ENCODE data around the gene PDE10A.
"Not testable (repeated sequence)": the region's sequence is repeated elsewhere in the genome, so short reads cannot be mapped to it uniquely, and the experiment has no call there.

Gene PDE10A

GRCh38 chr6:165636402-165637048 is 26.5 kb downstream of the PDE10A start:
- Histone ChIP-seq H3K27ac (ENCODE audit: low read length) (no peak overlapping the region), H3K4me1 (ENCODE audit: control insufficient read depth, low read depth, low read length) (peaks cover 32% of the 10 kb centered on the region), H3K9me3 (ENCODE audit: control insufficient read depth, low read depth, low read length) (no peaks in the 10 kb centered on the region), H3K36me3 (ENCODE audit: control insufficient read depth, low read depth, low read length) (no peaks in the 10 kb centered on the region), H3K4me3 (ENCODE audit: low read length) (peak overlapping the region; percentile 34), H3K9ac (ENCODE audit: low read length) (no peak overlapping the region), H3K27me3 (ENCODE audit: control insufficient read depth, insufficient read depth, low read length) (no peaks in the 10 kb centered on the region)

GRCh38 chr6:165635965-165636364 is 27.1 kb downstream of the PDE10A start:
- no peaks in the 10 kb centered on the region for H3K36me3 ChIP-seq (ENCODE audit: control insufficient read depth, low read depth, low read length)
- H3K9ac ChIP-seq (ENCODE audit: low read length), result no peak overlapping the region
- H3K4me3 ChIP-seq (ENCODE audit: low read length), result peak overlapping the region; percentile 34
- H3K9me3 ChIP-seq (ENCODE audit: control insufficient read depth, low read depth, low read length), result no peaks in the 10 kb centered on the region
- H3K27ac ChIP-seq (ENCODE audit: low read length), result no peak overlapping the region
- peaks cover 32% of the 10 kb centered on the region for H3K4me1 ChIP-seq (ENCODE audit: control insufficient read depth, low read depth, low read length)
- no peaks in the 10 kb centered on the region for H3K27me3 ChIP-seq (ENCODE audit: control insufficient read depth, insufficient read depth, low read length)

GRCh38 chr6:165634101-165634880 is 28.8 kb downstream of the PDE10A start:
- H3K9ac ChIP-seq (ENCODE audit: low read length), result no peak overlapping the region
- peaks cover 32% of the 10 kb centered on the region for H3K4me1 ChIP-seq (ENCODE audit: control insufficient read depth, low read depth, low read length)
- H3K4me3 ChIP-seq (ENCODE audit: low read length), result no peak overlapping the region
- no peak overlapping the region for H3K27ac ChIP-seq (ENCODE audit: low read length)
- H3K36me3 ChIP-seq (ENCODE audit: control insufficient read depth, low read depth, low read length), result no peaks in the 10 kb centered on the region
- no peaks in the 10 kb centered on the region for H3K9me3 ChIP-seq (ENCODE audit: control insufficient read depth, low read depth, low read length)
- H3K27me3 ChIP-seq (ENCODE audit: control insufficient read depth, insufficient read depth, low read length), result no peaks in the 10 kb centered on the region

- Histone ChIP-seq H3K36me3 (ENCODE audit: control insufficient read depth, low read depth, low read length) (no peaks in the 10 kb centered on the region), H3K27me3 (ENCODE audit: control insufficient read depth, insufficient read depth, low read length) (no peaks in the 10 kb centered on the region), H3K9ac (ENCODE audit: low read length) (no peak overlapping the region), H3K4me3 (ENCODE audit: low read length) (no peak overlapping the region), H3K27ac (ENCODE audit: low read length) (no peak overlapping the region), H3K9me3 (ENCODE audit: control insufficient read depth, low read depth, low read length) (no peaks in the 10 kb centered on the region), H3K4me1 (ENCODE audit: control insufficient read depth, low read depth, low read length) (peaks cover 14% of the 10 kb centered on the region)
Observed at GRCh38 chr6:165632194-165632593, 30.8 kb downstream of the PDE10A start.

GRCh38 chr6:165630544-165630953 is 32.5 kb downstream of the PDE10A start:
- Histone ChIP-seq H3K36me3 (ENCODE audit: control insufficient read depth, low read depth, low read length) (no peaks in the 10 kb centered on the region), H3K27me3 (ENCODE audit: control insufficient read depth, insufficient read depth, low read length) (no peaks in the 10 kb centered on the region), H3K4me1 (ENCODE audit: control insufficient read depth, low read depth, low read length) (no peaks in the 10 kb centered on the region), H3K4me3 (ENCODE audit: low read length) (no peak overlapping the region), H3K27ac (ENCODE audit: low read length) (no peak overlapping the region), H3K9ac (ENCODE audit: low read length) (no peak overlapping the region), H3K9me3 (ENCODE audit: control insufficient read depth, low read depth, low read length) (no peaks in the 10 kb centered on the region)

- Histone ChIP-seq H3K27me3 (ENCODE audit: control insufficient read depth, insufficient read depth, low read length) (no peaks in the 10 kb centered on the region), H3K4me1 (ENCODE audit: control insufficient read depth, low read depth, low read length) (no peaks in the 10 kb centered on the region), H3K9ac (ENCODE audit: low read length) (no peak overlapping the region), H3K27ac (ENCODE audit: low read length) (no peak overlapping the region), H3K9me3 (ENCODE audit: control insufficient read depth, low read depth, low read length) (no peaks in the 10 kb centered on the region), H3K36me3 (ENCODE audit: control insufficient read depth, low read depth, low read length) (no peaks in the 10 kb centered on the region), H3K4me3 (ENCODE audit: low read length) (no peak overlapping the region)
Observed at GRCh38 chr6:165628955-165629354, 34.1 kb downstream of the PDE10A start.

GRCh38 chr6:165627366-165627765 is 35.7 kb downstream of the PDE10A start:
- no peak overlapping the region for H3K9ac ChIP-seq (ENCODE audit: low read length)
- H3K27me3 ChIP-seq (ENCODE audit: control insufficient read depth, insufficient read depth, low read length), result no peaks in the 10 kb centered on the region
- no peaks in the 10 kb centered on the region for H3K9me3 ChIP-seq (ENCODE audit: control insufficient read depth, low read depth, low read length)
- H3K4me3 ChIP-seq (ENCODE audit: low read length), result no peak overlapping the region
- H3K27ac ChIP-seq (ENCODE audit: low read length), result no peak overlapping the region
- H3K36me3 ChIP-seq (ENCODE audit: control insufficient read depth, low read depth, low read length), result no peaks in the 10 kb centered on the region
- H3K4me1 ChIP-seq (ENCODE audit: control insufficient read depth, low read depth, low read length), result no peaks in the 10 kb centered on the region

- Histone ChIP-seq H3K27me3 (ENCODE audit: control insufficient read depth, insufficient read depth, low read length) (no peaks in the 10 kb centered on the region), H3K9me3 (ENCODE audit: control insufficient read depth, low read depth, low read length) (no peaks in the 10 kb centered on the region)
Observed at GRCh38 chr6:165626711-165627110, 36.3 kb downstream of the PDE10A start.

GRCh38 chr6:165624871-165625639 is 38.0 kb downstream of the PDE10A start:
- Histone ChIP-seq H3K36me3 (ENCODE audit: control insufficient read depth, low read depth, low read length) (no peaks in the 10 kb centered on the region), H3K4me1 (ENCODE audit: control insufficient read depth, low read depth, low read length) (no peaks in the 10 kb centered on the region), H3K9ac (ENCODE audit: low read length) (no peak overlapping the region), H3K4me3 (ENCODE audit: low read length) (no peak overlapping the region), H3K27ac (ENCODE audit: low read length) (no peak overlapping the region), H3K9me3 (ENCODE audit: control insufficient read depth, low read depth, low read length) (no peaks in the 10 kb centered on the region), H3K27me3 (ENCODE audit: control insufficient read depth, insufficient read depth, low read length) (no peaks in the 10 kb centered on the region)

More at GRCh38 chr6:165626711-165627110, 36.3 kb downstream of the PDE10A start:
- H3K27ac ChIP-seq (ENCODE audit: low read length), result no peak overlapping the region
- no peak overlapping the region for H3K4me3 ChIP-seq (ENCODE audit: low read length)
- no peaks in the 10 kb centered on the region for H3K36me3 ChIP-seq (ENCODE audit: control insufficient read depth, low read depth, low read length)
- no peak overlapping the region for H3K9ac ChIP-seq (ENCODE audit: low read length)
- no peaks in the 10 kb centered on the region for H3K4me1 ChIP-seq (ENCODE audit: control insufficient read depth, low read depth, low read length)

GRCh38 chr6:165621940-165622339 is 41.1 kb downstream of the PDE10A start:
- no peaks in the 10 kb centered on the region for H3K36me3 ChIP-seq (ENCODE audit: control insufficient read depth, low read depth, low read length)
- no peaks in the 10 kb centered on the region for H3K4me1 ChIP-seq (ENCODE audit: control insufficient read depth, low read depth, low read length)
- H3K9me3 ChIP-seq (ENCODE audit: control insufficient read depth, low read depth, low read length), result no peaks in the 10 kb centered on the region
- H3K27me3 ChIP-seq (ENCODE audit: control insufficient read depth, insufficient read depth, low read length), result no peaks in the 10 kb centered on the region
- no peak overlapping the region for H3K27ac ChIP-seq (ENCODE audit: low read length)
- H3K4me3 ChIP-seq (ENCODE audit: low read length), result no peak overlapping the region
- no peak overlapping the region for H3K9ac ChIP-seq (ENCODE audit: low read length)

GRCh38 chr6:165618891-165619290 is 44.1 kb downstream of the PDE10A start:
- not testable (repeated sequence) for H3K9me3 ChIP-seq (ENCODE audit: control insufficient read depth, low read depth, low read length); H3K4me1 ChIP-seq (ENCODE audit: control insufficient read depth, low read depth, low read length); H3K9ac ChIP-seq (ENCODE audit: low read length); H3K27ac ChIP-seq (ENCODE audit: low read length); H3K36me3 ChIP-seq (ENCODE audit: control insufficient read depth, low read depth, low read length); H3K4me3 ChIP-seq (ENCODE audit: low read length); H3K27me3 ChIP-seq (ENCODE audit: control insufficient read depth, insufficient read depth, low read length)
